AG10803 (cell line): ENCODE results near the gene GGNBP2.
"Not testable (repeated sequence)": the region's sequence is repeated elsewhere in the genome, so short reads cannot be mapped to it uniquely, and the experiment has no call there.

Experiments
- DNase-seq: peaks from one replicate; pipeline ENCODE4 v3.0.0; 2010; ENCODE audit warnings: low read depth
- H3K4me3 ChIP-seq: 2 replicates; pipeline ENCODE4 v1.5.1; 2011; ENCODE audit warnings: mild to moderate bottlenecking, low read length, control low read depth
- TF ChIP-seq, protein P1 (sequence below): conservative IDR thresholded peaks from 2 replicates; pipeline ENCODE4 v1.5.1; 2011; ENCODE audit warnings: mild to moderate bottlenecking, low read length, control low read depth, inconsistent platforms

Gene GGNBP2

DNA sequence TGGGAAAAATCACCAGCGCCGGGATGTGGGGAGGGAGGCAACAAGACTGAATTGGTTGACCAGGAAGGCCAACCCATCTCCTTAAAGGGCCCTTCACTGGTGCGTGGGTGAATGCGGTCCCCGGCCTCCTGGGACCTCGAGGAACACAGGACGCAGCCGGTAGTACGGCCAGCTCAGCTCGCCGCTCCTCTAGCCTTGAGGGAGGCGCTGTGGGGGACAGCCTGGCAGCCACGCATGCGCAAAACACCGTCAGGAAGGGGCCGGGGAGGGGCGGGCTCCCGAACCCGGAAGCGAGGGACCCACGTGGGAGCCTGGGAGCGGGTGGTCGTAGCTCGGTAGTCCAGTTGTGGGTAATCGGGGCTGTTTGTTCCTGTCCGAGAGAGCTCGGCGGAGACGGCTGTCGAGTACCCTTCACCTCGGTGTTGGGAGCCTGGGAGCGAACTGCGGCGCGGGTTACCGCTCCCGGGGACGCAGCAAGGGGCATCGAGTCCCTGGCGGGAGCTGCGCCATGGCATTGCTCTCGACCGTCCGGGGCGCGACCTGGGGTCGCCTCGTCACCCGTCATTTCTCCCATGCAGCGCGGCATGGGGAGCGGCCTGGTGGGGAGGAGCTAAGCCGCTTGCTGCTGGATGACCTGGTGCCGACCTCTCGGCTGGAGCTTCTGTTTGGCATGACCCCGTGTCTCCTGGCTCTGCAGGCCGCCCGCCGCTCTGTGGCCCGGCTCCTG, 56.7 kb downstream of the GGNBP2 start, which contains the start of gene MRM1:
Gene MRM1 (plus strand): TSS at position 281 of the 727 bp plus-strand sequence. CDS start 228 bp downstream, at position 509.
- DNase-seq, result peak; percentile 87
- TF ChIP-seq, protein P1, sequence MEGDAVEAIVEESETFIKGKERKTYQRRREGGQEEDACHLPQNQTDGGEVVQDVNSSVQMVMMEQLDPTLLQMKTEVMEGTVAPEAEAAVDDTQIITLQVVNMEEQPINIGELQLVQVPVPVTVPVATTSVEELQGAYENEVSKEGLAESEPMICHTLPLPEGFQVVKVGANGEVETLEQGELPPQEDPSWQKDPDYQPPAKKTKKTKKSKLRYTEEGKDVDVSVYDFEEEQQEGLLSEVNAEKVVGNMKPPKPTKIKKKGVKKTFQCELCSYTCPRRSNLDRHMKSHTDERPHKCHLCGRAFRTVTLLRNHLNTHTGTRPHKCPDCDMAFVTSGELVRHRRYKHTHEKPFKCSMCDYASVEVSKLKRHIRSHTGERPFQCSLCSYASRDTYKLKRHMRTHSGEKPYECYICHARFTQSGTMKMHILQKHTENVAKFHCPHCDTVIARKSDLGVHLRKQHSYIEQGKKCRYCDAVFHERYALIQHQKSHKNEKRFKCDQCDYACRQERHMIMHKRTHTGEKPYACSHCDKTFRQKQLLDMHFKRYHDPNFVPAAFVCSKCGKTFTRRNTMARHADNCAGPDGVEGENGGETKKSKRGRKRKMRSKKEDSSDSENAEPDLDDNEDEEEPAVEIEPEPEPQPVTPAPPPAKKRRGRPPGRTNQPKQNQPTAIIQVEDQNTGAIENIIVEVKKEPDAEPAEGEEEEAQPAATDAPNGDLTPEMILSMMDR, result 0 out of 2 replicates have a peak, but pooled peaks have one; percentile 7
- peak within 1 kb of the TSS; percentile 95 for H3K4me3 ChIP-seq

DNA sequence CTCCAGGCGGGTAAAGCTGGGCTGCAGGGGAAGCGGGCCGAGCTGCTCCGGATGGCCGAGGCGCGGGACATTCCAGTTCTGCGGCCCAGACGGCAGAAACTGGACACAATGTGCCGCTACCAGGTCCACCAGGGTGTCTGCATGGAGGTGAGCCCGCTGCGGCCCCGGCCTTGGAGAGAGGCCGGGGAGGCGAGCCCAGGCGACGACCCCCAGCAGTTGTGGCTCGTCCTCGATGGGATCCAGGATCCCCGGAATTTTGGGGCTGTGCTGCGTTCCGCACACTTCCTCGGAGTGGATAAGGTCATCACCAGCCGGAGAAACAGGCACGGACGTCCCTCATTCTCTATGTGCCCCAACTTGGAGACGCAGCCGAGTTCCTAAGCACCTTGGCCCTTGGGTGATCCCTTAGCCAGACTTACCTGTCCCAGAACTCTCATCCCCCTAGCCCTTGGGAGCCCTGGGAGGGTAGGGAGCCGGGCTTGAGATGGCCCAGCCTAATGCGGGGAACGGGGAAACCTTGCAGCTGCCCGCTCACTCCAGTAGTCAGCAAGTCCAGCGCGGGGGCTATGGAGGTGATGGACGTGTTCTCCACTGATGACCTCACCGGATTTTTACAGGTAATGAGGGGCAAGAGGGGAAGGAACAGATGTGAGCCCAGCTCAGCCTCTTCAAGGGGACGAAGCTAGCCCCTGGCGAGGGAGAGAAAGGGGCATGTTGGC, 57.5 kb downstream of the GGNBP2 start:
- DNase-seq, result no peak
- H3K4me3 ChIP-seq, result peak overlapping the region; percentile 95
- TF ChIP-seq, protein P1, result no peak

DNA sequence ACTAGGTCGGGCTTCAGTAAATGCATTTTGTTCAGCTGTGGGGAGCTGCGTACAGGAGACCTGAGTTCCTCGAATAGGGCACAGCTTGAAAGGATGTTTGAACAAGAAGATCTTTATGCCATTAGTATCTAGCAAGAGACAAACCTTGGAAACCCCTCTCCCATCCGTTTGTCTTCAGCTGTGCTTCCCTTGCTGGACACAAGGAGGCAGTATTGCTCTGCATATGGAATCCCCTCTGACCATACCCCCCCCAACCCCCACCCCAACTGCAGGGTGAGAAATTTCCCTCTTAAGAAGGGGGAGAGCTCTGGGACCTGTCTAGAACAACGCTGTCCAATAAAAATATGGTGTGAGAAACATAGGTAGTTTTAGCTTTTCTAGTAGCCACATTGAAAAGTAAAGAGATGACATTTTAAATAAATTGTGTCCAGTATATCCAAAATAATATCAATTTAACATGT, 58.2 kb downstream of the GGNBP2 start:
- peak overlapping the region; percentile 95 for H3K4me3 ChIP-seq
- peak; percentile 61 for DNase-seq
- TF ChIP-seq, protein P1, result peak; percentile 88

DNA sequence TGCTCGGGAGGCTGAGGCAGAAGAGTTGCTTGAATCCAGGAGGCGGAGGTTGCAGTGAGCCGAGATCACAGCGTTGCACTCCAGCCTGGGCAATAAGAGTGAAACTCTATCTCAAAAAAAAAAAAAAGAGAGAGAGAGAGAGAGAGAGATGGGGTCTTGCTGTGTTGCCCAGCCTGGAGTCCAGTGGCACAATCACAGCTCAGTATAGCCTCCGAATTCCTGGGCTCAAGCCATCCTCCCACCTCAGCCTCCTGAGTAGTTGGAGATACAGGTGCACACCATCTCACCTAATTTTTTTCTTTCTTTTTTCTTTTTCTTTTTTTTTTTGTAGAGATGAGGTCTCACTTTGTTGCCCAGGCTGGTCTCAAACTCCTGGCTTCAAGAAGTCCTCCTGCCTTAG, 60.3 kb downstream of the GGNBP2 start:
- DNase-seq, H3K4me3 ChIP-seq: not testable (repeated sequence)

DNA sequence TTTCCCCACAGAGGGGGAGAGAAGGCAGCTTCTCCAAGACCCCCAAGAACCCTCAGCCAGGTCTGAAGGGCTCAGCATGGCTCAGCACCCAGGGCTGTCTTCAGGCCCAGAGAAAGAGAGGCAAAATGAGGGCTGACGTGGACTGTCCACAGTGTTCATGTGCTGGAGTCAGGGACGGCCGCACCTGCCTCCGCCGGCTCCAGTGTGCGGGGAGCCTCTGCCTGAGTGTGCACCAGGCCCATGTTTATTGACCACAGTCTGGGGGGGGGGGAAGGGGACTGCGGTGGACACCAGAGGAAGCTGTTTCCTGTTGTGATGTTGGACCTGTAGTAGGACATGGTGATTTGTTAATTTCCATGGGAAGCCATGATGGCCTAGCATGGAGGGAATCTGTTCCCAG, 63.6 kb downstream of the GGNBP2 start:
- DNase-seq, result no peak
- TF ChIP-seq, protein P1, result no peak
- no peak overlapping the region for H3K4me3 ChIP-seq

DNA sequence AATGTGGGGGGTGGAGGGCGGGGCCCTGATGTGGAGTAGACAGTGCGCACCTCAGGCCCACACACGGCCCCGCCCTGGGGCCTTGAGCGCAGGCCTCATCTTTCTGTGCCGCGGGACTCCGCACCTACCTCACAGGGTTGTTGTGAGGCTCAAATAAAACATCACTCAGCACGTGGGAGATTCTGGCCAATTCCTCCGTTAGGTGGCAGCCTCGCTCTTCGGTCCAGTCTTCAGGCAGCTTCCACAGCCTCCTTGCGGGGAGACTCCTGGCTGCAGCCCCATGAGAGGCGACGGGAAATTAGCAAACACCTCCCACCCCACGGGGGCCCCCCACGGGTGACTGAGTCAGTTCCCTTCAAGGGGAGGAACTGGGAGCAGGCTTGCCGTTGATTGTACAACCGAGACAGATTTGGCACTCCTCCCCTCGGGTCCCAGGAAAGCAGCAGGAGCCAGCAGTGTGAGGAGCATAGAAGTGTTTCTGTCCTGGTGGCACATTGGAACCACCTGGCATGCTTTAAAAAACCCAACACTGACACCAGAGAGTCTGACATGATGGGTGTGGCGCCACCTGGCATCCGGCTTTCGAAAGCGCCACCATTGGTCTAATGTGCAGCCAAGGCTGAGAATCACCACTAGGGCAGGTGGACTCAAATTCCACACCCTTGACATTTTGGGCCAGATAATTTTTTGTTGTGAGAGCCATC, 64.2 kb downstream of the GGNBP2 start:
- TF ChIP-seq, protein P1, result peak; percentile 64
- no peak overlapping the region for H3K4me3 ChIP-seq
- DNase-seq, result peak; percentile 65

DNA sequence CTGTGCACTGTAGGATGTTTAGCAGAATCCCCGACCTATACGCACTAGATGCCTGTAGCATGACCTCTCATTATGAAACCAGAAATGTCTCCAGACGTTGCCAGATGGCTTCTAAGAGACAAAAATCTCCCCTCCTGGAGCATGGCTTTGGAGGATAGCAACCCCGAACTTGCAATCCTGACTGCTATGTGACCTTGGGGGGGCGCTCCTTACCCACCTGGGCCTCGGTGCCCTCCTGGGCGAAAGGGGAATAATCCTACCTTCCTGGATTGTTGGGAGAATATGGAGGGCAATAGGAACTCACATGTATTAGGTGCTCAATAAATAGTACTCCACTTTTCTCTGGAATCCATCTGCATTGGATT, 64.8 kb downstream of the GGNBP2 start:
- DNase-seq, result no peak
- TF ChIP-seq, protein P1, result no peak
- H3K4me3 ChIP-seq, result no peak overlapping the region
